ENCODE results near the gene LONRF2.

LONRF2 gene

GRCh38 chr2:100230754-100231153, 91.5 kb downstream of the LONRF2 start:
- no peak for DNase-seq

- DNase-seq, result no peak
Observed at GRCh38 chr2:100228967-100229366, 93.3 kb downstream of the LONRF2 start.

GRCh38 chr2:100228415-100228814, 93.9 kb downstream of the LONRF2 start:
- DNase-seq, result no peak

- no peak for DNase-seq
Observed at GRCh38 chr2:100224988-100225710, 97.2 kb downstream of the LONRF2 start.

GRCh38 chr2:100223502-100223901, 98.8 kb downstream of the LONRF2 start:
- DNase-seq, result no peak
